GM13976 (cell line): Measurements from ENCODE around the gene SLC25A15.

Experiments
- DNase-seq: peaks from one replicate; pipeline ENCODE4 v3.0.0; 2012; ENCODE audit warnings: low spot score
- in situ Hi-C: fragments of 300-500 bp; cut with MboI; formaldehyde crosslinking; loops from one replicate; pipeline ENCODE4 v1.12.0; 2022; ENCODE audit warnings: low sequenced_read_pairs, mixed read lengths, inconsistent platforms; ENCODE audit not compliant: unreplicated experiment
- TF ChIP-seq, protein P1 (sequence below): IDR thresholded peaks from 2 replicates; pipeline ENCODE4 v1.5.1; 2012; ENCODE audit warnings: borderline replicate concordance, mild to moderate bottlenecking; ENCODE audit not compliant: insufficient read depth; ENCODE audit errors: extremely low read depth, missing control alignments, control extremely low read depth

Gene SLC25A15

GRCh38 chr13:40799508-40799907 is 10.1 kb downstream of the SLC25A15 start:
- TF ChIP-seq, protein P1, sequence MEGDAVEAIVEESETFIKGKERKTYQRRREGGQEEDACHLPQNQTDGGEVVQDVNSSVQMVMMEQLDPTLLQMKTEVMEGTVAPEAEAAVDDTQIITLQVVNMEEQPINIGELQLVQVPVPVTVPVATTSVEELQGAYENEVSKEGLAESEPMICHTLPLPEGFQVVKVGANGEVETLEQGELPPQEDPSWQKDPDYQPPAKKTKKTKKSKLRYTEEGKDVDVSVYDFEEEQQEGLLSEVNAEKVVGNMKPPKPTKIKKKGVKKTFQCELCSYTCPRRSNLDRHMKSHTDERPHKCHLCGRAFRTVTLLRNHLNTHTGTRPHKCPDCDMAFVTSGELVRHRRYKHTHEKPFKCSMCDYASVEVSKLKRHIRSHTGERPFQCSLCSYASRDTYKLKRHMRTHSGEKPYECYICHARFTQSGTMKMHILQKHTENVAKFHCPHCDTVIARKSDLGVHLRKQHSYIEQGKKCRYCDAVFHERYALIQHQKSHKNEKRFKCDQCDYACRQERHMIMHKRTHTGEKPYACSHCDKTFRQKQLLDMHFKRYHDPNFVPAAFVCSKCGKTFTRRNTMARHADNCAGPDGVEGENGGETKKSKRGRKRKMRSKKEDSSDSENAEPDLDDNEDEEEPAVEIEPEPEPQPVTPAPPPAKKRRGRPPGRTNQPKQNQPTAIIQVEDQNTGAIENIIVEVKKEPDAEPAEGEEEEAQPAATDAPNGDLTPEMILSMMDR, result no peak
- in situ Hi-C loops, result loop anchor here (10.0 to 25.0 kb wide), 2 partner anchors 125 to 263 kb away; partner anchors contain the start of gene WBP4

DNA sequence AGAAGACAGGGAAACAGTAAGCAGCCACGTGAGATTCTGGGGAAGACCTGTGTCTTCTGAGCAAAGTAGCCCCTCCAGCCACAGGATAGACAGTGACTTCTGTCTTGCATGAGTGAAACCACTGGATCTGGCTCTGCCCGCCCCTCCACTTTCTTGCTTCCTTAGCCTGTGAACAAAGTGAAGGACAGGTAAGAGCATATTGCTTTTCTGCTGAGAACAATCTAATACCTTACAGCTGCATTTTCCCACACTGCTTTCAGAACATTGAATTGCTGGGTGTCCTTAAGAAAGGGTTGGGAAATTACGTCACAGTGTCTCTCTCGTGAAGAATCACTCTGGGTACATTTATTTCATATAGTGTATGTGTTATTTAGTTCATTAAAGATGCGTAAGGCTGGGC is 11.1 kb downstream of the SLC25A15 start:
- in situ Hi-C loops, result no loop called here
- DNase-seq, result no peak
- TF ChIP-seq, protein P1, result no peak

More at GRCh38 chr13:40799508-40799907, 10.1 kb downstream of the SLC25A15 start:
- DNase-seq, result no peak

DNA sequence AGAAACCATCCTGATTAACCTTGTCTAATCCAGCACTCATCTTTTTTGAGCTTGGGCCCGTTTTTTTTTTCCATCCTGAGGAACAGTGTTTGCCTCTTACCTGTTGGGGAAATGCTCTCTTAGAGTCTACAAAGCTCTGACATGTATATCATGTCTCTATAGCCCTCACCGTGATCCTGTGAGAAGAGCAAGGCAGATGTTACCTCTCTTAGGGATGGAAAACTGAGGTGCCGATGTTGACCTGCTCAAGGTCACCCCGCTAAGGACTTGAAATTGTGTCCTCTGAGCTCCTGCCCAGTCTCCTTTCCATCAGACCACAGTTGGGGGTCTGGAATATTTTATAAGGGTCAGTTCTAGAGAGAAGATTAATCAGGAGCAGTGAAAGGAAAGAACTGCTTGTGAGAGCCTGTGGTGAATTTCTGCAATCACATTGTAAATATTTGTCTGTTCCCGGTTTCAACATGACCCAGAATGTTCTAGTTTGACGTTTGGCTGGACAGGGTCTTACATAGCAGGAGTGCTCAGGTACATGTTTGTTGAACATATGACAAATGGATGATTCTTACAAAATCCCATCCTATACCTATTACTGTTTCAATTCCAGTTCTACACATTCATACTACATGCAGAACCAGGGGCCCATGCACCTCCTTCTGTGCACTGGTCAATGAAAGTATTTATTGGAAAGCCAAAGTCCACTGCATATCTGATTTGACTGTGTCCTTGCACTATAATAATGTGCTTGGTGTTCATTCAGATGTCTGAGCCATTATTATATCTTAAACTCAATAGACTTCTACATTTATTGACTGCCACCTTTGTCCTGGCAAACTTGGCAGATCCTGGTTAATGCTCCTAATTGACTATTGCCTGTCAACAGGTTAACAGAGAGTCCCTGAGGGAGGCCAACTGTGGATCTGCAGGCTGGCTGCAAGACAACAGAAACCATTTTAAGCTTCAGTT is 12.1 kb downstream of the SLC25A15 start:
- in situ Hi-C loops, result no loop called here
- TF ChIP-seq, protein P1, result no peak
- DNase-seq, result no peak

- DNase-seq, result no peak
- in situ Hi-C loops, result no loop called here
- TF ChIP-seq, protein P1, result no peak
Observed at GRCh38 chr13:40803316-40803715, 13.9 kb downstream of the SLC25A15 start.

- DNase-seq, result no peak
- in situ Hi-C loops, result no loop called here
- TF ChIP-seq, protein P1, result no peak
Observed at GRCh38 chr13:40806241-40806640, 16.8 kb downstream of the SLC25A15 start.

- in situ Hi-C loops, result no loop called here
- TF ChIP-seq, protein P1, result no peak
- DNase-seq, result no peak
Observed at GRCh38 chr13:40809471-40809870, 20.1 kb downstream of the SLC25A15 start.
